ENCODE data around the gene TIMM13. TPM values are rescaled to one million over a fixed set of nuclear protein-coding genes. Genes with fewer than 3 reads are reported as not detected.

The TIMM13 gene
- 22.3 and 37.9 TPM in 2 replicates for total RNA-seq (ENCODE audit: low replicate concordance)

DNA sequence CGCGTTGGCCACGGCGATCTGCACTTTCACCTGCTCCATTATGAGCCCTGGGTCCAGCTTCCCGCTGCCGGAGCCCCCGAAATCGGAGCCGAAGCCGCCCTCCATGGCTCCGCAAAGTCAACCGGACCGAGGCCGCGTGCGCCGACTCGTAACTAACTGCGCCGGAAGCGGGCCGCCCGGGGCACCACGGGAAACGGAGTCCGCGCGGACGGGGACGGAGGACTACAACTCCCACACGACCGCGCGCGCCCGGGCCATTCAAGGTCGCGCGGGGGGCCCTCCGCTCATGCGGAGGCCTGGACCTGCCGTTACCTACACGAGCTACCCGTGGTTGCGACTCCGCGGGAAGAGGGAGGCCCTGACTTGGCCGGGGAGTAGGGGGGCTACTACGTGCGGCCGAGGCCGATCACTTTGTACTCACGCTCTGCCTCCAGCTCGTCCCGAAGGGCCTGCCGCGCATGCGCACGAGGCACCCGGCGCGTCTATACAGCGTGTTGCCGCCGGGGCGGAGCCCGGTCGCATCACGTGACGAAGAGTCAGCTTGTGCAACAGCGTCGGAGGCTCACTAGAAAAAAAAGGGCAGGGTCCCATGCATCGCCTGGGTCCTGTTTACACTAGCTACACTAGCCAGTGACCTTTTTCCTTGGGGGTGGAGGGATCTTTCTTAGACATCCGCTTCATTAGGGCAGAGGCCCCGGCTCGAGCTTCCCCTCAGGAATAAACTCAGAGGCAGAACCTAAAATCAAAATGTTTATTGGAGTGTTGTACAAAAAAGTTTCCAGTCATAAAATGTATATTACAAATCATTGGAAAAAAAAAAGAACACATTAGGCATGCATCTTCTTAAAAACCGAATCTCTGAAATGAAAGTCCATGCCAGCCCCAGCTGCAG lies at the start of gene TIMM13:
TIMM13 (minus strand) TSS at position 158 of the 892 bp plus-strand sequence; CDS start at position 105, 53 bp downstream.
- H3K36me3 ChIP-seq: no peaks in the 10 kb centered on the region
- no peaks in the 10 kb centered on the region for H3K27me3 ChIP-seq
- H3K4me2 ChIP-seq: peak within 1 kb of the TSS; percentile 82
- peaks cover 23% of the 10 kb centered on the region for H3K27me3 Mint-ChIP-seq (ENCODE audit: insufficient read depth, low read depth)
- TF ChIP-seq, protein P1, sequence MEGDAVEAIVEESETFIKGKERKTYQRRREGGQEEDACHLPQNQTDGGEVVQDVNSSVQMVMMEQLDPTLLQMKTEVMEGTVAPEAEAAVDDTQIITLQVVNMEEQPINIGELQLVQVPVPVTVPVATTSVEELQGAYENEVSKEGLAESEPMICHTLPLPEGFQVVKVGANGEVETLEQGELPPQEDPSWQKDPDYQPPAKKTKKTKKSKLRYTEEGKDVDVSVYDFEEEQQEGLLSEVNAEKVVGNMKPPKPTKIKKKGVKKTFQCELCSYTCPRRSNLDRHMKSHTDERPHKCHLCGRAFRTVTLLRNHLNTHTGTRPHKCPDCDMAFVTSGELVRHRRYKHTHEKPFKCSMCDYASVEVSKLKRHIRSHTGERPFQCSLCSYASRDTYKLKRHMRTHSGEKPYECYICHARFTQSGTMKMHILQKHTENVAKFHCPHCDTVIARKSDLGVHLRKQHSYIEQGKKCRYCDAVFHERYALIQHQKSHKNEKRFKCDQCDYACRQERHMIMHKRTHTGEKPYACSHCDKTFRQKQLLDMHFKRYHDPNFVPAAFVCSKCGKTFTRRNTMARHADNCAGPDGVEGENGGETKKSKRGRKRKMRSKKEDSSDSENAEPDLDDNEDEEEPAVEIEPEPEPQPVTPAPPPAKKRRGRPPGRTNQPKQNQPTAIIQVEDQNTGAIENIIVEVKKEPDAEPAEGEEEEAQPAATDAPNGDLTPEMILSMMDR (IDR thresholded peaks at IDR 0.05): no peak
- TF ChIP-seq EZH2phosphoT487 (IDR thresholded peaks at IDR 0.05): no peak
- no peak for TF ChIP-seq EZH2 (IDR thresholded peaks at IDR 0.05)
- peak within 1 kb of the TSS; percentile 81 for H3K27ac ChIP-seq
- peak within 1 kb of the TSS; percentile 98 for H3K27ac Mint-ChIP-seq
- H2AFZ ChIP-seq (replicated peaks): peak within 1 kb of the TSS; percentile 93
- H3K36me3 Mint-ChIP-seq: peaks cover 2% of the 10 kb centered on the region
- peak within 1 kb of the TSS; percentile 85 for H3K9ac ChIP-seq
- H3K9me3 Mint-ChIP-seq: no peaks in the 10 kb centered on the region
- DNase-seq (ENCODE audit: low spot score): peak; percentile 100
- peaks cover 18% of the 10 kb centered on the region for H3K4me1 ChIP-seq
- peaks cover 25% of the 10 kb centered on the region for H3K79me2 ChIP-seq (ENCODE audit: low read depth)
- peak within 1 kb of the TSS; percentile 81 for H3K4me3 ChIP-seq
- no peaks in the 10 kb centered on the region for H3K9me3 ChIP-seq (ENCODE audit: low read depth)
- peaks cover 38% of the 10 kb centered on the region for H4K20me1 ChIP-seq (ENCODE audit: low read depth)
- H3K4me3 Mint-ChIP-seq: peak within 1 kb of the TSS; percentile 95
- peaks cover 11% of the 10 kb centered on the region for H3K4me1 Mint-ChIP-seq
- peaks cover 46% of the 10 kb centered on the region for H3F3A ChIP-seq (ENCODE audit: low read depth)

DNA sequence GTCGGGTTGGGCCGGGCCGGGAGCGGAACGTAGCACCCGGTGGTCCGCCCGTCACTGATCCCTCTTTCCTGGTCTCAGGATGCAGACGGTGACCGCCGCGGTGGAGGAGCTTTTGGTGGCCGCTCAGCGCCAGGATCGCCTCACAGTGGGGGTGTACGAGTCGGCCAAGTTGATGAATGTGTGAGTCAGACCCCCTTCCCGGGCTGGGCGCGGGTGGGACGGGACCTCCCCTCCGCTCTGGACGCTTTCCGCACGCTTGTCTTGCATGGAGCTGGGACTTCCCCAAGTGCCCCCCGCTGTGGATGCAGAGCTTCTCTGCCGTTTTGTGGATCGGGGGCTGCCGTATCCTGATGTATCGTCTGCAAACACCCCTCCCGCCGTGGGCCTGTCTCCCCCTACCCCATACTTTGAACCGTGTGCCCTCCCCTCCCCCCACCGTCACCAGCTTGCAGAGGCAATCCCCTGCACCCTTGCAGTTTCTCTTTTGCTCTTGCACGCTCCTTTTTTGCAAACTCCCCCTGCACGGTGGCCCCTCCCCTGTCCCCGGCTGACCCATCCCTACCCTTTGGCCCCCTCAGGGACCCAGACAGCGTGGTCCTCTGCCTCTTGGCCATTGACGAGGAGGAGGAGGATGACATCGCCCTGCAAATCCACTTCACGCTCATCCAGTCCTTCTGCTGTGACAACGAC lies 49.2 kb upstream of the TIMM13 start:
- Histone ChIP-seq H3K79me2 (ENCODE audit: low read depth) (no peaks in the 10 kb centered on the region), H2AFZ (replicated peaks) (no peak overlapping the region), H3K9ac (no peak overlapping the region), H3K4me3 (peak overlapping the region; percentile 55), H3K4me2 (peak overlapping the region; percentile 87), H3K4me1 (peaks cover 26% of the 10 kb centered on the region), H3K27ac (no peak overlapping the region), H3K9me3 (ENCODE audit: low read depth) (no peaks in the 10 kb centered on the region), H3K27me3 (peaks cover 62% of the 10 kb centered on the region), H3F3A (ENCODE audit: low read depth) (peaks cover 21% of the 10 kb centered on the region), H4K20me1 (ENCODE audit: low read depth) (peaks cover 35% of the 10 kb centered on the region), H3K36me3 (no peaks in the 10 kb centered on the region)
- Mint-ChIP-seq H3K4me1 (peaks cover 22% of the 10 kb centered on the region), H3K27ac (no peak overlapping the region), H3K9me3 (no peaks in the 10 kb centered on the region), H3K36me3 (no peaks in the 10 kb centered on the region), H3K27me3 (ENCODE audit: insufficient read depth, low read depth) (peaks cover 43% of the 10 kb centered on the region), H3K4me3 (peak overlapping the region; percentile 94)
- TF ChIP-seq EZH2phosphoT487 (IDR thresholded peaks at IDR 0.05) (no peak), EZH2 (IDR thresholded peaks at IDR 0.05) (peak; percentile 93)
- peak; percentile 73 for DNase-seq (ENCODE audit: low spot score)

DNA sequence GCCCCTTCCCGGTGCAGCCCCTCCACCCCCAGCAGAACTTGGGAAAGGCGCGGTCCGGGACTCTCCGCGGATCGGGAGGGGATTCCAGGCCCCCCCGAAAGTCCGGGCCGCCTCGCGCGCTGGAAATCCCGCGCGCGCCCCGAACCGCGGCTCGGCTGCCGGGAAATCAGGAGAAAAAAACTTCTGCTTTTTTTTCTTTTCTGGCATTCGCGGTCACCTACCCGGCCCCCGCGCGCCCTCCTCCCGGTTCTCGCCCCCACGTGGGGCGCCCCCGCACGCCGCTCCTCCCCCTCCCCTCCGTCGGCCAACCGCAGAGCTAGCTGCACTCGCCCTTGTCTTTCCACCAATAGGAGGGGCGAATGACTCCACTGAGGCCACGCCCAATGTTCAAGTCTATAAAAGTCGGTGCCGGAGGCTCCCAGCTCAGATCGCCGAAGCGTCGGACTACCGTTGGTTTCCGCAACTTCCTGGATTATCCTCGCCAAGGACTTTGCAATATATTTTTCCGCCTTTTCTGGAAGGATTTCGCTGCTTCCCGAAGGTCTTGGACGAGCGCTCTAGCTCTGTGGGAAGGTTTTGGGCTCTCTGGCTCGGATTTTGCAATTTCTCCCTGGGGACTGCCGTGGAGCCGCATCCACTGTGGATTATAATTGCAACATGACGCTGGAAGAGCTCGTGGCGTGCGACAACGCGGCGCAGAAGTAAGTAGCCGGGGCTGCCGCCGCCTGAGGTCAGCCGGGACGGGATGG lies 48.5 kb upstream of the TIMM13 start, which contains the start of gene GADD45B:
GADD45B (plus strand) TSS at position 426 of the 749 bp plus-strand sequence; CDS start at position 658, 232 bp downstream.
- H2AFZ ChIP-seq (replicated peaks): no peak within 1 kb of the TSS
- Mint-ChIP-seq H3K4me3 (peak within 1 kb of the TSS; percentile 94), H3K9me3 (no peaks in the 10 kb centered on the region), H3K4me1 (peaks cover 22% of the 10 kb centered on the region), H3K27me3 (ENCODE audit: insufficient read depth, low read depth) (peaks cover 40% of the 10 kb centered on the region), H3K36me3 (no peaks in the 10 kb centered on the region), H3K27ac (peak within 1 kb of the TSS; percentile 57)
- no peaks in the 10 kb centered on the region for H3K36me3 ChIP-seq
- peak within 1 kb of the TSS; percentile 55 for H3K4me3 ChIP-seq
- TF ChIP-seq EZH2phosphoT487 (IDR thresholded peaks at IDR 0.05) (no peak), EZH2 (IDR thresholded peaks at IDR 0.05) (peak; percentile 7)
- H3K79me2 ChIP-seq (ENCODE audit: low read depth): no peaks in the 10 kb centered on the region
- peak within 1 kb of the TSS; percentile 87 for H3K4me2 ChIP-seq
- peaks cover 21% of the 10 kb centered on the region for H3F3A ChIP-seq (ENCODE audit: low read depth)
- H3K27me3 ChIP-seq: peaks cover 62% of the 10 kb centered on the region
- peaks cover 35% of the 10 kb centered on the region for H4K20me1 ChIP-seq (ENCODE audit: low read depth)
- H3K27ac ChIP-seq: no peak within 1 kb of the TSS
- H3K4me1 ChIP-seq: peaks cover 26% of the 10 kb centered on the region
- H3K9me3 ChIP-seq (ENCODE audit: low read depth): no peaks in the 10 kb centered on the region
- H3K9ac ChIP-seq: no peak within 1 kb of the TSS
- peak; percentile 98 for DNase-seq (ENCODE audit: low spot score)
